ENCODE measurements around the gene RASL12. TPM values are rescaled to one million over a fixed set of nuclear protein-coding genes. Genes with fewer than 3 reads are reported as not detected.

RASL12 gene
- total and polyA plus RNA-seq, 12 donors, result 1.3 to 9.2 (median 3.4) TPM

DNA sequence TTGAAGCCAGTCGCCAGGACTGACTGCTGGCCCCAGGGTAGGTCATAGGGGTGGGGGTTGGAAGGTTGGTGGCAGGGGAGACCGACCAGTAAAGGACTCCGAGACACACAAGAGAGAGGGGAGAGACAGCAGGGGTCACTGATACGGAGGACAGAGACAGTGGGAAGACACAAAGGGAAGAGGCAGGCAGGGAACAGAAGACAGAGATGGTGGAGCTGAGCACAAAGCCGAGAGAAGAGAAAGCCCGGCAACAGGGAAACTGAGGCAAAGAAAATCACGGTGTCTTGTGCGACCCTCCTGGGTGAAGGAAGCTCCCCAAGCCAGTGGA is 510 bp downstream of the RASL12 start:
- TF ChIP-seq POLR2A (IDR thresholded peaks at IDR 0.05) (no peak), CTCF (IDR thresholded peaks at IDR 0.05) (no peak)
- Histone ChIP-seq H3K27me3 (peaks cover 25% of the 10 kb centered on the region), H3K4me3 (peak overlapping the region in 1 of 4 donors; percentile 56), H3K4me1 (replicated peaks in 1 of 2) (peaks cover 0 to 14% of the 10 kb centered on the region in 2 donors), H3K36me3 (replicated peaks in 1 of 2) (no peaks in the 10 kb centered on the region), H3K9me3 (replicated peaks in 1 of 3) (no peaks in the 10 kb centered on the region), H3K27ac (peak overlapping the region in 2 of 5 donors; percentile 49 to 64)
- no peak for DNase-seq
- intact Hi-C loops (cut with DNase I), result no loop called here
- WGBS, 4 donors, result 26 to 35% (median 28%) methylated on average over 8 of the region's 8 CpGs

GRCh38 chr15:65066635-65067316 is 1.0 kb downstream of the RASL12 start:
- no peaks in the 10 kb centered on the region for H3K36me3 ChIP-seq (replicated peaks in 1 of 2)
- DNase-seq, result no peak
- TF ChIP-seq POLR2A (IDR thresholded peaks at IDR 0.05) (no peak), CTCF (IDR thresholded peaks at IDR 0.05) (no peak)
- intact Hi-C loops (cut with DNase I), result no loop called here
- WGBS, 4 donors, result 53 to 85% (median 57%) methylated on average over 6 to 9 of the region's 9 CpGs
- H3K9me3 ChIP-seq (replicated peaks in 1 of 3), result no peaks in the 10 kb centered on the region
- H3K27ac ChIP-seq, result peak overlapping the region in 1 of 5 donors; percentile 64
- peaks cover 25% of the 10 kb centered on the region for H3K27me3 ChIP-seq
- peak overlapping the region in 1 of 4 donors; percentile 56 for H3K4me3 ChIP-seq
- peaks cover 0 to 14% of the 10 kb centered on the region in 2 donors for H3K4me1 ChIP-seq (replicated peaks in 1 of 2)

DNA sequence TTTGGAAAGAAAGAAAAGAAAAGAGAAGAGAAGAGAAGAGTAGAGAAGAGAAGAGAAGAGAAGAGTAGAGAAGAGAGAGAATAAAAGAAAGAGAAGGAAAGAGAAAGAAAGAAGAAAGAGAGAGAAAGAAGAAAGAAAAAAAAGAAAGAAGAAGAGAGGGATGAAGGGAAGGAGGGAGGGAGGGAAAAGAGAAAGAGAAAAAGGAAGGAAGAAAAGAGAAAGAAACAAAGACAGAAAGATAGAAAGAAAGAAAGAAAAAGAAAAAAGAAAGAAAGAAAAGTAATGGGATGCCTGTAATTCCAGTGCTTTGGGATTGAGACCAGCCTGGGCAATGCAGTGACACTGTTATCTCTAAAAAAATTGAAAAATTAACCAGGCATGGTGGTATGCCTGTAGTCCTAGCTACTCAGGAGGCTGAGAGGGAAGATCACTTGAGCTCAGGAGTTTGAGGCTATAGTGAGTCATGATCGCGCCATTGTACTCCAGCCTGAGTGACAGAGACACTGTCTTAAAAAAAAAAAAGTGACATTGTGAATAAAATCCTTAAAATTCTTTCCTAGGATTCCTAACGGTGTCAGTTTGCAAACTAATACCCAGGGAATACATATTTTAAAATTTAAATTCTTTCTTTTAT is 1.7 kb downstream of the RASL12 start:
- intact Hi-C loops (cut with DNase I), result no loop called here
- DNase-seq, result no peak
- Histone ChIP-seq H3K9me3 (replicated peaks in 1 of 3) (no peaks in the 10 kb centered on the region), H3K4me3 (no peak overlapping the region), H3K36me3 (replicated peaks in 1 of 2) (no peaks in the 10 kb centered on the region), H3K4me1 (replicated peaks in 1 of 2) (peaks cover 0 to 14% of the 10 kb centered on the region in 2 donors), H3K27me3 (peaks cover 25% of the 10 kb centered on the region), H3K27ac (no peak overlapping the region)
- 69 to 78% (median 73%) methylated on average over 3 of the region's 3 CpGs for WGBS, 4 donors
- no peak for TF ChIP-seq CTCF (IDR thresholded peaks at IDR 0.05)
- no peak for TF ChIP-seq POLR2A (IDR thresholded peaks at IDR 0.05)

DNA sequence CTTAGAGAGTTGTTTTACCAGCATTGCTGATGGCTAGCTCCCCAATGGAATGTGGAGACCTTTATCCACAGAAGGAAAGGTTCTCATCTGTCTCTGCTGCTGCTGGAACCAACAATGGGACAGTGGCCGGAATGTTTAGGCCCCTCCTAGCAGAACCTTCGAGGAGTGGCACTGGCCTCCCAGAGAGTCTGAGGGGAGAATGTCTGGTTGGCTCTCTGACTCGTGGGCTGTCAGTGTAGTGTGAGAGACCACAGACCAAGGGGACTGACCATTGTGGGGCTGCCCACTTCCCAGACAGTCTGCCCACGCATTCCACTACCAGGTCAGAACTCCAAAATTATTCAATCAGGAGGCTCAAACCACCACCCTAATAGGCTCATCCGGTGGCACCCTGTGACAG is 5.1 kb downstream of the RASL12 start:
- H3K9me3 ChIP-seq (replicated peaks in 1 of 3), result no peaks in the 10 kb centered on the region
- 76 to 97% (median 81%) methylated on average over 5 of the region's 5 CpGs for WGBS, 4 donors
- peaks cover 22% of the 10 kb centered on the region for H3K27me3 ChIP-seq
- H3K4me3 ChIP-seq, result no peak overlapping the region
- no peak overlapping the region for H3K27ac ChIP-seq
- DNase-seq, result no peak
- peaks cover 0 to 11% of the 10 kb centered on the region in 2 donors for H3K4me1 ChIP-seq (replicated peaks in 1 of 2)
- no peaks in the 10 kb centered on the region for H3K36me3 ChIP-seq (replicated peaks in 1 of 2)
- intact Hi-C loops (cut with DNase I), result no loop called here
- no peak for TF ChIP-seq POLR2A (IDR thresholded peaks at IDR 0.05)
- TF ChIP-seq CTCF (IDR thresholded peaks at IDR 0.05), result no peak
